Naive B cell (primary cell): ENCODE data around the gene LBR. TPM values are rescaled to one million over a fixed set of nuclear protein-coding genes. Genes with fewer than 3 reads are reported as not detected.

ENCODE experiments used
- ATAC-seq, 2 donors: fragments of 150-1000 bp; cut with Tn5 transposase; 2 replicates each; pipeline ENCODE4 v1.10.0; 2021; ENCODE audit warnings: low read depth in 2 of 2, mild to moderate bottlenecking in 2 of 2, moderate library complexity in 2 of 2
- DNase-seq: peaks from one replicate; pipeline ENCODE4 v3.0.0; 2022
- H3K27ac Mint-ChIP-seq, 6 donors: one replicate each; pipeline ENCODE4 v1.8.0; 2020 to 2022; ENCODE audit warnings: mild to moderate bottlenecking in 6 of 6, mixed read lengths in 6 of 6, moderate library complexity in 5 of 6, inconsistent platforms in 2 of 6
- H3K27me3 Mint-ChIP-seq, 3 donors: one replicate each; pipeline ENCODE4 v1.8.0; 2021 to 2022; ENCODE audit warnings: mixed read lengths in 3 of 3, mild to moderate bottlenecking in 1 of 3
- H3K36me3 Mint-ChIP-seq, 2 donors: one replicate each; pipeline ENCODE4 v1.8.0; 2020 to 2022; ENCODE audit warnings: mixed read lengths in 2 of 2, inconsistent platforms in 1 of 2, mild to moderate bottlenecking in 1 of 2
- H3K4me1 Mint-ChIP-seq, 3 donors: one replicate each; pipeline ENCODE4 v1.8.0; 2020 to 2022; ENCODE audit warnings: mixed read lengths in 3 of 3, inconsistent platforms in 1 of 3, mild to moderate bottlenecking in 1 of 3, moderate library complexity in 1 of 3
- H3K4me3 Mint-ChIP-seq, 8 donors: one replicate each; pipeline ENCODE4 v1.8.0; 2020 to 2022; ENCODE audit warnings: mild to moderate bottlenecking in 8 of 8, mixed read lengths in 8 of 8, moderate library complexity in 8 of 8, inconsistent platforms in 2 of 8
- H3K9me3 Mint-ChIP-seq, 7 donors: one replicate each; pipeline ENCODE4 v1.8.0; 2020 to 2022; ENCODE audit warnings: mixed read lengths in 7 of 7, mild to moderate bottlenecking in 5 of 7, inconsistent platforms in 2 of 7, moderate library complexity in 1 of 7
- polyA plus RNA-seq, 6 donors: library from polyadenylated mRNA; unstranded; fragments of 300-500 nt; fragmentation: Illumina TruSeq; gene quantifications; one replicate each; pipeline ENCODE4 v1.2.3, GENCODE V29; 2021; ENCODE audit warnings: low read depth in 6 of 6

LBR gene
- polyA plus RNA-seq, 6 donors from 2014 or later = 112 to 165 (median 146) TPM

- Mint-ChIP-seq H3K4me3 (no peak overlapping the region), H3K27ac (peak overlapping the region in 2 of 6 donors; percentile 12 to 30), H3K4me1 (peaks cover 31 to 42% (median 41%) of the 10 kb centered on the region in 3 donors), H3K36me3 (peaks cover 29 to 34% of the 10 kb centered on the region in 2 donors), H3K9me3 (no peaks in the 10 kb centered on the region), H3K27me3 (no peaks in the 10 kb centered on the region)
- ATAC-seq (no peak), DNase-seq (no peak)
Measured at GRCh38 chr1:225418598-225418997, 9.2 kb downstream of the LBR start.

DNA sequence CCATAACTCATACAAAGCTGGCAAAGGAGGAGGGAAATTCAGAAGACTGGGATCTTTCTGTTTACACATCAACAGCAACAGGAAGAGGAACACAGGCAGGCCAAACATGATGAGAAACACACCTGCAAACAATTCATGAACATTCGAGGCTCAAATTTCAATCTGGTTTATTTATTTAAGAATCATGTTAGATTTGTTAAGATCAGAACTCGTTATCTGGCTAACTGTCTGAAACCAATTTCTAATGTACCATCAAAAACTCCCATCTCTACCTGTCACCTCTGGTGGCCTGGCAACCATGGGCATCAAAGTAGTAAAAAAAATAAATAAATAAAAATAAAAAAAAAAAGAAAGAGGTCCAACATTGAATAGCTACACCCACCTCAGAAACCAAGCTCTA lies 9.8 kb downstream of the LBR start:
- Mint-ChIP-seq H3K27ac (no peak overlapping the region), H3K4me3 (no peak overlapping the region), H3K9me3 (no peaks in the 10 kb centered on the region), H3K27me3 (no peaks in the 10 kb centered on the region), H3K36me3 (peaks cover 29 to 34% of the 10 kb centered on the region in 2 donors), H3K4me1 (peaks cover 28 to 37% (median 37%) of the 10 kb centered on the region in 3 donors)
- ATAC-seq = no peak
- DNase-seq = no peak

DNA sequence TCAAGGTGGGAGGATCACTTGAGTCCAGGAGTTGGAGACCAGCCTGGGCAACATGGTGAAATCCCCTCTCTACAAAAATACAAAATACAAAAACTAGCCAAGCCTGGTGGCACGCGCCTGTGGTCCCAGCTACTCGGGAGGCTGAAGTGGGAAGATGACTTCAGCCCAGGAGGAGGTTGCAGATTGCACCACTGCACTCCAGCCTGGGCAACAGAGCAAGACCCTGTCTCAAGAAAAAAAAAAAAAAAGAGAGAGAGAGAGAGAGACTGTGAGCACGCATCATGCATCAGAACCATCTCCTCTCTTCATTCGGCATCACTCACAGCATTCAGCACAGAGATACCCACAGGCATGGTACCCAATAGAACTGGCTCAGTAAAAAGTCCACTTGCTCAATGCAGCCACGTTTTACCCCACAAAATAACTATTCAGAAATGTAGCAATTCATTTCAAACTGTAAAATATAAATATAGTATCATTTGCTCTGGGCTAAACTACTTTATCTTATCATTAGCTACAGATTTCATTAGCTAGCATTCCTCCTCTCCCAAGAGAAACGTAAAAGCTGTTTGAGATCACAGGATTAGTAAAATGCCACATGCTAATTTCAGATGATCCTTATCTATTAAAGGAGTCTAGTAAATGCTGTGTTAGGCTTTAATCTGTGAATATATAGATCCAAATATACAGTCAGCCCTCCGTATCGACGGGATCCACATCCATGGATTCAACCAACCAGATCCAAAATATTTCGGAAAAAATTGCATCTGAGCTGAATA lies 11.7 kb downstream of the LBR start:
- DNase-seq = no peak
- Mint-ChIP-seq H3K36me3 (peaks cover 22 to 34% of the 10 kb centered on the region in 2 donors), H3K27me3 (no peaks in the 10 kb centered on the region), H3K4me3 (no peak overlapping the region), H3K27ac (no peak overlapping the region), H3K4me1 (peaks cover 17 to 24% (median 23%) of the 10 kb centered on the region in 3 donors), H3K9me3 (no peaks in the 10 kb centered on the region)
- no peak for ATAC-seq

GRCh38 chr1:225415307-225415706 lies 12.5 kb downstream of the LBR start:
- ATAC-seq (no peak), DNase-seq (no peak)
- Mint-ChIP-seq H3K27me3 (no peaks in the 10 kb centered on the region), H3K4me3 (no peak overlapping the region), H3K36me3 (peaks cover 25 to 39% of the 10 kb centered on the region in 2 donors), H3K4me1 (peaks cover 17 to 27% (median 22%) of the 10 kb centered on the region in 3 donors), H3K27ac (peak overlapping the region in 4 of 6 donors; percentile 11 to 81 (median 44)), H3K9me3 (no peaks in the 10 kb centered on the region)

- Mint-ChIP-seq H3K27ac (peak overlapping the region in 5 of 6 donors; percentile 37 to 89 (median 76)), H3K27me3 (no peaks in the 10 kb centered on the region), H3K4me3 (no peak overlapping the region), H3K36me3 (peaks cover 31 to 40% of the 10 kb centered on the region in 2 donors), H3K9me3 (no peaks in the 10 kb centered on the region), H3K4me1 (peaks cover 14 to 29% (median 21%) of the 10 kb centered on the region in 3 donors)
- ATAC-seq (peak; percentile 75 to 87), DNase-seq (peak; percentile 33)
Measured at GRCh38 chr1:225413708-225414375, 14.0 kb downstream of the LBR start.

DNA sequence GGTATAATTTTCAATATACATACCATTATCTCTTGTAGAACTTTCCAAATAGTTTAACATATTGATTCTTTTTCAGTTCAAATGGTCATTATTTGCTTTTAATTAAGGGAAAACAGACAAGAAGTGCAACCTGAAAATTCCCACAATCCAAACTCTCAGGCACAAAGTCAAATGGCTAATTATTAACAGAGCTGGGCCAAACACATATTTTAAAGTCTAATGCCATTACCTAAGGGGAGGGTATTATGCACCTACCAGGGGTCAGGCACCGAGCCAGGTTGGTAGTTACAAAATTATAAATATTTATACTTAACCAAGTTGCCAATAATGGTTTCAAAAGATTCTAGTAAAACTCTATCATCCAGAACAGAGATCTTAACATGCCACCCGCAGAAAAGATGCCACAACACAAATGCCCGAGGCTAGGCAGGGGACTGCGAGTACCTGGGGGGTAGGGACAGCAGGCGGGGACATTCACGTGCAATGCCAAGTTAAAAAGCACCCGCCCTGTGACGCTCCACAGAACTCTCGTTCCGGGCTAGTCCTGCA lies 15.0 kb downstream of the LBR start:
- Mint-ChIP-seq H3K27ac (no peak overlapping the region), H3K27me3 (no peaks in the 10 kb centered on the region), H3K4me1 (peaks cover 15 to 23% (median 18%) of the 10 kb centered on the region in 3 donors), H3K9me3 (no peaks in the 10 kb centered on the region), H3K4me3 (no peak overlapping the region), H3K36me3 (peaks cover 27 to 31% of the 10 kb centered on the region in 2 donors)
- DNase-seq (no peak), ATAC-seq (no peak)

- no peak for ATAC-seq
- Mint-ChIP-seq H3K4me3 (no peak overlapping the region), H3K27ac (no peak overlapping the region), H3K4me1 (peaks cover 15 to 23% (median 18%) of the 10 kb centered on the region in 3 donors), H3K36me3 (peaks cover 24 to 29% of the 10 kb centered on the region in 2 donors), H3K27me3 (no peaks in the 10 kb centered on the region), H3K9me3 (no peaks in the 10 kb centered on the region)
- DNase-seq = no peak
Measured at GRCh38 chr1:225412321-225412720, 15.5 kb downstream of the LBR start.

GRCh38 chr1:225410036-225410435 lies 17.8 kb downstream of the LBR start:
- ATAC-seq (no peak), DNase-seq (no peak)
- Mint-ChIP-seq H3K36me3 (peaks cover 24 to 36% of the 10 kb centered on the region in 2 donors), H3K27ac (peak overlapping the region in 2 of 6 donors; percentile 34 to 81), H3K4me3 (no peak overlapping the region), H3K9me3 (no peaks in the 10 kb centered on the region), H3K27me3 (no peaks in the 10 kb centered on the region), H3K4me1 (peaks cover 17 to 23% (median 23%) of the 10 kb centered on the region in 3 donors)

DNA sequence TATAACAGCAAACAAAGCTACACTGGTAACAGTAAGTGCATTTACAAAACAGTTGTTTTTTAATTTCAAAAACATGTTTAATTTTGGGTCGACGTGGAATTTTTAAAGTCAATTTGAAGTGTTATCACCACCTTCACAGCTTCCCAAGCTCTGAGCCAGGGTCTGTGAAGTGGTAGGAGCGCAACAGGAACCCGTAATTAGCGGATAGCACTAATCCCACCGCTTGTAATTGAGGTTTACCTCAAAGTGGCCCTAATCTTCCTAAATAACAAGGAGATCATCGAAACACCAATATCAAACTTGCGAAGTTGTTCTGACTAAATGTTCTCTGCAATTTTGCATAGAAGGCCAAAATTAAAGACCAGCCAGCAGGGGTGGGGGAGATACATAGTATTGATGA lies 18.8 kb downstream of the LBR start:
- no peak overlapping the region for H3K4me3 Mint-ChIP-seq
- no peak overlapping the region for H3K27ac Mint-ChIP-seq
- no peak for DNase-seq

DNA sequence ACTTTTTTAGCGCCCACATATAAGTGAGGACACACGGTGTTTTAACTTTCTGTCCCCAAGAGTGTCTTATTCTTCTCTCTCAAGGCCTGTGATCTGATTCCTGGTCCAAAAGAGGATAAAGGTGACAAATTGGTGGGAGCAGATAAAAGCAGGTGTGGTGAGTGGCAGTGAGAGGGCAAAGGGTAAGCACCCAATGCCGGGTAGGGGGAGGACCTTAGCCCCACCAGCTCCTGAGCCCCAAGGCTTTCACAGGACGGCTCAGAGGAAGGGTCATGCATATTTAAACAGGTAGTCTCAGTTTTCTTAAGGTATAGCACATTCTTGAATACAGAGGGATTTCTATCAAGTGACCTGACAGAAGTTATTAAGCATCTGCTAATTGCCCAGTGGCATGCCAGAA lies 19.6 kb downstream of the LBR start:
- peaks cover 2 to 11% (median 10%) of the 10 kb centered on the region in 3 donors for H3K4me1 Mint-ChIP-seq
- no peak overlapping the region for H3K4me3 Mint-ChIP-seq
- peak overlapping the region in 2 of 6 donors; percentile 2 to 43 for H3K27ac Mint-ChIP-seq
- no peaks in the 10 kb centered on the region for H3K9me3 Mint-ChIP-seq
- H3K36me3 Mint-ChIP-seq = peaks cover 28 to 33% of the 10 kb centered on the region in 2 donors
- H3K27me3 Mint-ChIP-seq = no peaks in the 10 kb centered on the region
- no peak for DNase-seq
- no peak for ATAC-seq

More for the DNA sequence above, 18.8 kb downstream of the LBR start:
- no peaks in the 10 kb centered on the region for H3K27me3 Mint-ChIP-seq
- peaks cover 8 to 15% (median 14%) of the 10 kb centered on the region in 3 donors for H3K4me1 Mint-ChIP-seq
- peaks cover 22 to 28% of the 10 kb centered on the region in 2 donors for H3K36me3 Mint-ChIP-seq
- H3K9me3 Mint-ChIP-seq = no peaks in the 10 kb centered on the region
- ATAC-seq = no peak

DNA sequence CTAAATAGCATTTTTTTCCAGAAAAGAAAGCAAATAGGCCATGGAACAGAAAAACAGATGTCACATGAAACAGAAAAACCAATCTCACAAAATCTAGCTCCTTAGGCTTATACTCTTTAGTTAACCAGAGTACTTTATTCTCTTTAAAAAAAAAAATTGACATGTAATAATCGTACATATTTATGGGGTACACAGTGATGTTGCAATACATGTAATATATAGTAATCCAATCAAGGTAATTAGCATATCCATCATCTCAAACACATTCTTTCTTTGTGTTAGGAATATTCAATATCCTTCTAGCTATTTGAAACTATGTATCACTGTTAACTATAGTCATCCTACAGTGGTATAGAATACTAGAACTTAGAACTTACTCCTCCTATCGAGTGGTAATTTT lies 20.1 kb downstream of the LBR start:
- H3K4me3 Mint-ChIP-seq = no peak overlapping the region
- ATAC-seq (no peak), DNase-seq (no peak)
- H3K4me1 Mint-ChIP-seq = peaks cover 2 to 11% (median 10%) of the 10 kb centered on the region in 3 donors
- peak overlapping the region in 2 of 6 donors; percentile 2 to 43 for H3K27ac Mint-ChIP-seq
- no peaks in the 10 kb centered on the region for H3K27me3 Mint-ChIP-seq
- H3K36me3 Mint-ChIP-seq = peaks cover 28 to 33% of the 10 kb centered on the region in 2 donors
- H3K9me3 Mint-ChIP-seq = no peaks in the 10 kb centered on the region

GRCh38 chr1:225406976-225407725 lies 20.7 kb downstream of the LBR start:
- no peak for ATAC-seq
- Mint-ChIP-seq H3K27ac (peak overlapping the region in 3 of 6 donors; percentile 43 to 79 (median 51)), H3K9me3 (no peaks in the 10 kb centered on the region), H3K27me3 (no peaks in the 10 kb centered on the region), H3K4me1 (peaks cover 2 to 11% (median 10%) of the 10 kb centered on the region in 3 donors), H3K36me3 (peaks cover 28 to 33% of the 10 kb centered on the region in 2 donors), H3K4me3 (peak overlapping the region in 2 of 8 donors; percentile 29 to 53)
- no peak for DNase-seq

- H3K4me1 Mint-ChIP-seq = peaks cover 0 to 1% (median 0%) of the 10 kb centered on the region in 3 donors
- no peaks in the 10 kb centered on the region for H3K27me3 Mint-ChIP-seq
- no peak for ATAC-seq
- no peak overlapping the region for H3K4me3 Mint-ChIP-seq
- peak overlapping the region in 1 of 6 donors; percentile 49 for H3K27ac Mint-ChIP-seq
- H3K36me3 Mint-ChIP-seq = peaks cover 12 to 30% of the 10 kb centered on the region in 2 donors
- no peak for DNase-seq
- H3K9me3 Mint-ChIP-seq = no peaks in the 10 kb centered on the region
Measured at GRCh38 chr1:225400968-225401367, 26.9 kb downstream of the LBR start.
